ENCODE measurements around the gene MYO5A. TPM values are rescaled to one million over a fixed set of nuclear protein-coding genes. Genes with fewer than 3 reads are reported as not detected.
"Not testable (repeated sequence)": the region's sequence is repeated elsewhere in the genome, so short reads cannot be mapped to it uniquely, and the experiment has no call there.

Gene MYO5A
- total RNA-seq, 1 donor from 2014 or later = 11.4 TPM

DNA sequence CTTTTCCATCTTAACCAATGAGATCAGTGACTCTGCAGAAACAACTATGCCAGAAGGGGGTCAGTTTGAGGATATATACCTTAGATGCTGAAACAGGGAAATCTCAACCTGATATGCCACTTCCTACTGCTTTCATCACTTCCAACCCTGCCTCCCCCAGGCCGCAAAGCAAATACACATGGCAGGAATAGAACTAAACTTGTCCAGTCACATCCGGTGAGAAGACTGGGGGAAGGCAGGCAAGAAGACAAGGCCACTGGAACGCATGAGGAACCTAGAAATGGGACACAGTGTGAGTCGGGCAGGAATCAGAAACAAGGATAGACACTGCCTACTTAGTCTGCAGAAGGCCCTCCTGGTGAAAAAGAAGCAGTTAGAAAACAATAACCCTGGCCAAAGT lies 90.6 kb downstream of the MYO5A start:
- no peak for DNase-seq (ENCODE audit: low spot score)
- intact Hi-C loops (cut with DNase I) = no loop called here

DNA sequence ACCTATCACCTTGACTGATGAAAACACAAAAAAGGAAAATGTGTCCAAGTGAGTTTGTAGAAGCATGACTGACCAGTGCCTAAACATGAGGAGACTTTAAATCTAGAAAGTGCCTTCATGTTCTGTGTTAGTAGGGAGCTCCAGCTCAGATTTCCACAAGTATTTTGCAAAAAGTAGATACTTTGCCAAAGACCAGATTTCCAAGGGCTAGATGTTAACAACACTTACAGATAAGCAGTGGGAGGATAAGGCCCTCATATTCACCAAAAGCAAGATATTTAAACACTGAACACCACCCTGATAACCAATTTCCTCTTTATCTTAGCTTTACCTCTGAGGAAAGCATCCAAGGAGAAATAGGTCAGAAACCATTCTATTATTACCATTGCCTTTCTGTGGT lies 91.0 kb downstream of the MYO5A start:
- intact Hi-C loops (cut with DNase I) = no loop called here
- DNase-seq (ENCODE audit: low spot score) = no peak

DNA sequence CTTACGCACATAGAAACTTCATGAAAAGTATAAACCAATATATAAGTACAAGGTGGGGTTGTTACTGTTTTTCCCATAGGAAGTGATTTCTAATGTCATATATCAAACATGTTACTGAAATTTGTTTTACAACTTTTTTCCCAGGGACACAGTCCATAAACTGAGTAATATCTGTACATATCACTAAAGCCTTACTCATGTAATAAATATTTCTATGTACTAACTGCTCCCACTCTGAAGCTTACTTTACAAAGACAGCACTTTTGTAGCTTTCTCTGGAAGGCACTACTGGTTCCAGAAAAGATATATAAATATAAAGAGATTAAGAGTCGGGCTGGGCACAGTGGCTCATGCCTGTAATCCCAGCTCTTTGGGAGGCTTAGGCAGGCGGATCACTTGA lies 91.7 kb downstream of the MYO5A start:
- intact Hi-C loops (cut with DNase I) = no loop called here
- DNase-seq (ENCODE audit: low spot score) = no peak

DNA sequence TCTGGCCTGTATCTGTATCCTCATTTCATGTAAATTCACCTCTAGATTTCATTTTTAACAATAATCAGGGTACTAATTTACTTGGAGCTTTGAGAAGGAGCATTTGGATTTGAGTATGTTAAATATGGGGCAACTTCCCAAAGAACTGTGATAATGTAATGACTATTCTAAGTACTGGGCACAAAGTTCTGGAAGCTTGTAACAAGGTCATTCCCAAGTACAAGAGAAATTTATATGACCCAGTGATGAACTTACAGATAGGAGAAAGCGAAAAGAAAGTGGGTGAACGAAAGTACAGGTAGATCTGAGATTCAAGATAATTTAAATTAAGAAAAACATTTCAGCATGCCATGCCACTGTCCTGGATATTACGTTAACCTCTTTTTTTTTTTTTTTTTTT lies 93.8 kb downstream of the MYO5A start:
- intact Hi-C loops (cut with DNase I) = no loop called here
- no peak for DNase-seq (ENCODE audit: low spot score)

DNA sequence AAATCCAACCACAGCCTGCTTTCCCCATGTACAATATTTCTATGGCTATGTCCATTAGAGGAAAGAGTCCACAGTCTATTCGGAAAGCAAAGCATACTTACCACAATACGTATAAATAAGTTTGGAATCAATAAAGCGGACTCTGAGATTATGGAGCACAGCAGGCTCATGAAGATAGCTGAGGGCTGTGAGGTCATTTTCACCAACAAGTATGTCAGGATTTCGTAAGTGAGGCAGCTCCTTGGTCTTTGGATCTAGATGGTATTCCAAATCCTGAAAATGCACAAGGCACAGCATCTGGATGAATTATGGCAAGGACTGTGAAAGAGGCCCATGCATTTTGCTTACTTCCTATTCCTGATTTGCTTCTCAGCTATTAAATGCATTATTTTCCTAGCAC lies 100.4 kb downstream of the MYO5A start:
- intact Hi-C loops (cut with DNase I) = no loop called here
- no peak for DNase-seq (ENCODE audit: low spot score)

DNA sequence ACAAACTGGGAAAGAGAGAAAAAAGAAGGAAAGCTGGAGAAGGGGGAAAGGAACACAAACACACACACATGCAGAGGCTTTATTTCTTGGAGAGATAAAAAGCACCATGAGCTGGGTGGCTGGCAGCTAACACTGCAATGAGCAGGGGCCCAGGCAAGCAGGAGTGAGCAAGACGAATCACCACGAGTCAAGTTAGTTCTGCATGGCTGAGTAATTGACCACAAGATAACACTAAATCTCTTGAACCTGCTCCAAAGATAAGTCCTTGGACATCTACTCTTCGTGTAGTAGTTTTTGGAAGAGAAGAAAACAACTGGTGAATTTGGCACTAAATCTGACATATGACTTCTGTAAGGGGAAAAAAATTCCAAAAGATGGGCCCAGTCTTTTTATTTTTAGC lies 100.9 kb downstream of the MYO5A start:
- intact Hi-C loops (cut with DNase I) = no loop called here
- DNase-seq (ENCODE audit: low spot score) = no peak

DNA sequence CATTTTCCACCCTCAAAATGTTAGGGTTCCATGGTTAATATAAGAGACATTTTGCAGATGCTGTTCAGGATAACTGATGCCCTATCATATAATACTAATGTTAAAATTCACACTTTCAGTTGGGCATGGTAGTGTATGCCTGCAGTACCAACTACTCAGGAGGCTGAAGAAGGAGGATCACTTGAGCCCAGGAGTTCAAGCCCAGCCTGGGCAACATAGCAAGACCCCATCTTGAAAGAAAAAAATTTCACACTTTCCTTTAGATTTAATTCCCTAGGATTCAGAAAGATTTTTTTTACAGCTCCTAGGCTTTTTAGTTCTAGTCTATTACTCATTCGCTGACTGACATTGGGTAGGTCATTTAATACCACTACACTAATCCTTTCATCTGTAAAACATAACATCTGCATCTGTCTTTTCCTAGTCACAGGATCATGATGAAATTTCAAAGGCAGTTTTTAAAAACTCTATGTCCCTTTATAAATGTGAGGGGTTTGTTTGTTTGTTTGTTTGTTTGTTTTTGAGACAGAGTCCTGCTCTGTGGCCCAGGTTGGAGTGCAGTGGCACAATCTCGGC lies 103.7 kb downstream of the MYO5A start:
- intact Hi-C loops (cut with DNase I) = no loop called here
- no peak for DNase-seq (ENCODE audit: low spot score)

DNA sequence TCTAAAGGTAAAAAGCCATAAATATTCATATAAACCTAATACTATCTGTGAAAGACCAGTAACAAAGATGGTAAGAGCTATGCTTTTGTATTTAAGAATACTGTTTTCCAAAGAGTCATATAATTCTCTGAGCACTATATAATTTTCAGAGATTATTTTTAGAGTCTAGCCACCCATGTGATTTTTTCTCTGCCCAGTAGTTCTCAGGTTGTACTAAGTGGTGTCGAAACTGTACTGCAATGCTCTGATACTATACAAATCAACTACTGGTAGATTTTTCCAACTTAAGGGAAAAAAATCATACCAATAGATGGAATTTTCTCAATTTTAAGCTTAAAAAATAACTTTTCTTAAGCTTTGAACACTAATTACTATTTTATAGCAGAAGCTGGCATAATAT lies 104.8 kb downstream of the MYO5A start:
- intact Hi-C loops (cut with DNase I) = no loop called here
- DNase-seq (ENCODE audit: low spot score) = no peak

DNA sequence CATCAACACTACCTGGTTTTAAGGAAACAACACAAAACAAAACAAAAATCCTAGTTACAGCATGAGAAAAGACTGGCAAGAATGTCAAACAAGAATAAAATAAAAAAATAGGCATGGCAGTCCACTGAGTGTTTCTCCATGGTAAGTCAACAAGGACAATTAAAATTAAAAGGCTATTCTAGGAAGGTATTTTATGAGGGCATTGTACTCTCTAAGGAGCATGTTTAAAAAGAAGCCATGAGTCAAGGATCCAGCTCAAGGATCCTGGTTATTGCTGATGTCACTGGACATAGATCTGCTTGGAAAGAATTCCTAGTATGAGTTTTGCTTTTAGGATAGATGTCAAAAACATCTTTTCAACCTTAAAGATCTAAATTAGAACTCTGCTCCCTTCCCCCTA lies 106.7 kb downstream of the MYO5A start:
- no peak for DNase-seq (ENCODE audit: low spot score)
- intact Hi-C loops (cut with DNase I) = no loop called here

DNA sequence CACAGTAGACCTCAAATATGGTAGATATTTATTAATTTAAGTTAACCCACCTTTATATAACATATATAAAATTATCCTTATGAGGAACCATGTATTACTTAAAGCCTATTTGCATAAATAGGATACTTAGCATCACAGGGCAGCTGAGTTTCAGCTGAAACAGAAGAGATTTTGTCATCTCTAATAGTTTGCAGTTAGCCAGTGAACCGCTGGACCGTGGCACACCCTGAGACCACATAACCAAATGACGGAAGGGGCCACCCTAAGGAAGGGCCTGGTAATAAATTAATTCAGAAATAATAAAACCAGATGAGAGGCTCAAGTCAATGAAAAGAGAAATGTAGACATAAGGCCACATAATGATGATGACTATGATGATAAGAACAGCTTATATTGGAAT lies 107.7 kb downstream of the MYO5A start:
- intact Hi-C loops (cut with DNase I) = no loop called here
- no peak for DNase-seq (ENCODE audit: low spot score)

DNA sequence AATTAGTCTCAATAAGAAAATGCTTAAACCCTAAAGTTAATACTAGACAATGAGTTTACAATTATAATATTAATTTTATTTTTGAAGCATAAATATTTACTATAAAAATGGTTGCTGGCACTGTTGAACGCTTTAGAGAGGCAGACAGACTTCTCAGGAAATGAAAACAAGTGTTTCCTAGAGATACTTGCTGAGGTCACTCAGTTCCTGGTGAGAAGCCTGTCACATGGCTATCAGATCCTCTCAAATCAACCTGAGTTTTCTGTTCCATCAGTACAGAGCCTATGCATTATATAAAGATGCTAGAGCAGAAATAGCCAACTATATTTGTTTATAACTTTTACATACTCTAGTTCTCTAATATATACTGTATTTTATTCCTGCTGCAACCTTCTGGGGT lies 109.2 kb downstream of the MYO5A start:
- DNase-seq (ENCODE audit: low spot score) = no peak
- intact Hi-C loops (cut with DNase I) = no loop called here

DNA sequence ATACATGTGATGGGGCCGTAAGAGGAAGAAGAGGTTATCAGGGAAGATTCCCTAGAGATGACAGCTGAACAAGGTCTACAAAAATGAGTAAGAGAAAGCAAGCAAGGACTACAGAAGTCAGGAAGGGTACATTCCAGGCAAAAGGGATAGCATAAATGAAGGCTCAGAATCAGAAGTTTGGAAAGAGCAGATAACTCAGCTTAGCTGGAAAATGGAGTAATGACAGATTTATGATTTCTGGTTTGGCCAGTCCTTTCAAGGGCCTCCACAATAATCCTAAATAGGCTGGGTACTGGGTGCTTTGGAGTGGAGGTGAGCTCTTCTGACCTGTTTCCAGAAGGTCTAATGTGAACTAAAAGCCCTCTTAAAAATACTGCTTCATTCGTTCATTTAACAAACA lies 110.7 kb downstream of the MYO5A start:
- DNase-seq (ENCODE audit: low spot score) = no peak
- intact Hi-C loops (cut with DNase I) = no loop called here

DNA sequence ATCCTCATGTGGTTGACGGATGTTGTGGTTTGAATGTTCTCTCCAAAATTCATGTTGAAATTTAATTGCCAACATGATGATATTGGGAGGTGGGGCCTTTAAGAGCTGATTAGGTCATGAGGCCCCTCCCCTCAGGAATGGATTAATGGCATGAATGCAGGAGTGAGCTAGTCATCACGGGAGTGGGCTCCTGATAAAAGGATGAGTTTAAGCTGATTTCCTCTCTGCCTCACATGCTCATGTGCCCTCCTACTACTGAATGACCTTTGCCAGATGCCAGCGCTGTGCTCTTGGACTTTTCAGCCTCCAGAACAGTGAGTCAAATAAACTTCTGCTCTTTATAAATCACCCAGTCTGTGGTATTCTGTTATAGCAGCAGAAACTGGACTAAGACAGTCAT lies 111.2 kb downstream of the MYO5A start:
- no peak for DNase-seq (ENCODE audit: low spot score)
- intact Hi-C loops (cut with DNase I) = no loop called here

DNA sequence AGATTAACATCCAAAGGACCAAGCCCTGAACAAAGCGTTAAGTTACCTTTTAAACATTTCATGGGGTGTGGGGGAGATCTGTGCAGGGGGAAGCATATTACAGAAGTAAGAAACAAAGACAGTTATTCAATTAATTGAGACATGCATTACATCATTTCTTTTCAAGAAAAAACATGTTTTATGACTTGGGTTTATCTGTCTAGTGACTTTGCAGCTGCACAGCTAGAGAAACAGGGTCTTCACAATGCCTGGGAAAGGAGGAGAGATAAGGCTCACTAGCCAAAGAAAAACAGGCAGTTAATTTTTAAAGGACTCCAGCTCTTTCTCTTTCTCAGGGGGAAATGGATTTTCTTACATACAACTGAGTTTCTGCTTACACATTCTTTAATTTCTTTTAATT lies 112.1 kb downstream of the MYO5A start:
- intact Hi-C loops (cut with DNase I); DNase-seq (ENCODE audit: low spot score): not testable (repeated sequence)

DNA sequence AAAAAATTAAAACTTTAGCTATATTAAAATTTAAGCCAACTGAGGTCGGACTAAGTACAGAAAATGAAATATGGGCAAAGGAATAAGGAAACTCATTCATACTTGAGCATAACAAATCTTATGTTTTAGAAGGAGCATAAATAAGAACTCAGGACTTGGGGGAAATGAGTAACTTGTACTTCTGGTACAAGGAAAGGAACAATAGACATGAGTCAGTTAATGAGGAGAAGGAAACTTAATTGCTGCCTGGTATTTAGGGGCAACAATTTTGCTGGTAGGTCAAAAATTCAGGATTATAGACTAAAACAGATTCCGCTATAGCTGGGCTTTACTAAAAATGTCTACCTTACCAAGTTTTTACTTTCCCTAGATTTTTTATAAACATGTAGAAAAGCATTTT lies 113.1 kb downstream of the MYO5A start:
- intact Hi-C loops (cut with DNase I) = no loop called here

DNA sequence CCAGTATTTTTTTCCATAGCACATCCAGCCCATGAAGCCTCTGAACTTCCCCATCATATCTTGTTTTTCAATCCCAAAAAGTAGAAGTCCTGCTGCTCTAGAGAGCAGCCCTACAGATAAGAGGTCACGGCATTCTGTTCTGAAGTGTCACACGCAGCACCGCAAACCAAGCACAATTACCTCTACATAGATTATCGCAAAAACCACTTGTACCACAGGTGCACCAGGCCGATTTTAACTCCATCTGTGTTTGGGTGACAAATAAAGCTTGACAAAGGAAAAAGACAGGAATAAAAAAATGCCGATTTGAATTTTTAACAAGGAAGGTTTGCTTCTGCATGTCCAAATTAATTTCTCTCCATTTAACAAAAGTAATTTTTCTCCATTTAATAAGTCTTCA lies 113.7 kb downstream of the MYO5A start:
- intact Hi-C loops (cut with DNase I) = no loop called here
- no peak for DNase-seq (ENCODE audit: low spot score)

More for the DNA sequence above, 113.1 kb downstream of the MYO5A start:
- no peak for DNase-seq (ENCODE audit: low spot score)

DNA sequence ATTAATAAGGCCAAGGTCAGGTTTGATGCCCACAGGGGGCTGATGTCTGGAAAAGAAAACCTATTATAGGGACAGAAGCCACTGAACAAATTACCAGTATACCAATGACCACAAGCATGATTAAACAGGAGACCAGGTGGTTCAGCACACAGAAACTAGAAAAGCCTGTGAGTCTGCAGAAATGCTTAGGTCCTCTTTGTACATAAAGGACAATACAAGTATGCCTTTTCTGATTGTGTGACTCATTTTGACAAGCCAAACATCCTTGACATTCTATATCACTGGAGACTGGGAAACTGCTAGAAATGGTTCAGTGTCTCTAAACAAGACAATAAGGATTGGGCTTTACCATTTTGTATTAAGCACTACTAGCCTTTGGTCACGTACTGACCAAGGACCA lies 119.9 kb downstream of the MYO5A start:
- intact Hi-C loops (cut with DNase I) = no loop called here
- DNase-seq (ENCODE audit: low spot score) = no peak

DNA sequence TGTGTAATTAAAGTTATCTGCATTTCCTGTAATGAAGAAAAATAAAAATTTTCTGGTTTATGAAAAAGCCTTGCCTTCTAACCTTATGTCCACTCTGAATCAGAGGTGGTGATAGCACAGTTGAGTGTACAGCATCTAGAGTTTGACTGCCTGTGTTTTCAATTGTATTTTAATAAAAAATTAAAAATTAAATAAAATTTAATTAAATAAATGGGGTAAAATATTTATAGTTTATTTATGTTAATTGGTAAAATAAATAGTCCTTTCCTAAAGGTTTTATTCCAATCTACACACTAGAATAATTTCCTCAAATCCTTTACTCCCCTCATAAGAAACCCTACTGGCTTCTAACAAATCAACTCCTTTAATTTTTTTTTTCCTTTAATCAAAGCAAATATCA lies 121.3 kb downstream of the MYO5A start:
- intact Hi-C loops (cut with DNase I) = no loop called here
- DNase-seq (ENCODE audit: low spot score) = no peak

DNA sequence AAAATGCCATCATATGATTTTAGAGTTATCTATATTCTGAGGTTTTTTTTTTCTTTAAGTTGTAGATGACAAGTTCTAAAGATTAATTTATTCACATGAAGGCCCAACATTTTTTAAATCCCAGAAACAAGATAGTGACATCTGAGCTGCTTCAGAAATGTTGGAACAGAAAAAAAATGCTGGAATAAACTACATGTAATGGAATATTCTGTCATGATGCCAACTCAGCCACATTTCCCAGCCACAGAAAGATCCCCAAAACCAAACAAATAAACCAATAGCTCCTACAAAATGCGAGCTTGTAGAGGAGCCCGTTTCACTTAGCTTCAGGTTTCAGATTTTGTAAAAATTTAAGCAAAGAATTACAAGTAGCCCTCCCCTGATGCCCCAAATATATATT lies 122.1 kb downstream of the MYO5A start:
- intact Hi-C loops (cut with DNase I) = no loop called here

DNA sequence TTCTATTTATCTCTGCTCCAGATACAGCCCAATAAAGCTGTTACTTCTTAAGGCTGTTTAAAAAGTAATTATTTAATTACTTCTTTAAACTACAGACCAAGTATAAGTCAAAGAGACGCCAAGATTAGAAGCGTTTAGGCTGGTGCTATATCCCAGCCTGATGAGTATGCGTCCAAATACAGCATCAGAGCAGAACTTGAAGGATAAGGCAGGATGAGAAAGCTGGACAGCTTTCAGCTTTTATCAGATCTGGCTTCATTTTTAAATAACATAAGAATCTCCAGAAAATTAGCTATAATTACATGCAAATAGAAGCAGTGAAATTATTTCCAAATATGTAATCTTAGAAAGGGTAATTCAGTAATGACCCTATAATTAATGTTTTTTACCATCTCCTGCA lies 122.8 kb downstream of the MYO5A start:
- intact Hi-C loops (cut with DNase I) = no loop called here
- DNase-seq (ENCODE audit: low spot score) = no peak

More for the DNA sequence above, 122.1 kb downstream of the MYO5A start:
- no peak for DNase-seq (ENCODE audit: low spot score)

DNA sequence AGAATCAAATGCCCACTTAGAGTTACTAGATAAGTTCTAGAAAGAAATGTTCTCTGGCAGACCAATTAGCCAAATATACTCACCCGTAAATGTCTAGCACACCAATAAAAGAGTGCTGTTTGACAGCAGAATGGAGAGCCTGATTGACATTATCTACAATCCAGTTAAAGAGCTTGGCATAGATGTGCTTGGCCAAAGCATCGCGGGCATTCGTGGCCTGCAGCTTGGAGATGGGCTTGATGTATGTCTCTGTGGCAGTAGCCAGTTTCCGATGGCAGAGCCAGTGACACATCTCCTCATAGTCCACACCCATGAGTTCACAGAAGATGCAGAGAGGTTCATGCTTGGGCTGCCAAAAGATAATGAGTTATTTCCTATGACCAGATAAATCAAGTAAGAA lies 131.6 kb downstream of the MYO5A start:
- intact Hi-C loops (cut with DNase I) = loop anchor here (10.0 kb wide), 1 partner anchor 52 kb away; no protein-coding TSS in a partner anchor
- no peak for DNase-seq (ENCODE audit: low spot score)

DNA sequence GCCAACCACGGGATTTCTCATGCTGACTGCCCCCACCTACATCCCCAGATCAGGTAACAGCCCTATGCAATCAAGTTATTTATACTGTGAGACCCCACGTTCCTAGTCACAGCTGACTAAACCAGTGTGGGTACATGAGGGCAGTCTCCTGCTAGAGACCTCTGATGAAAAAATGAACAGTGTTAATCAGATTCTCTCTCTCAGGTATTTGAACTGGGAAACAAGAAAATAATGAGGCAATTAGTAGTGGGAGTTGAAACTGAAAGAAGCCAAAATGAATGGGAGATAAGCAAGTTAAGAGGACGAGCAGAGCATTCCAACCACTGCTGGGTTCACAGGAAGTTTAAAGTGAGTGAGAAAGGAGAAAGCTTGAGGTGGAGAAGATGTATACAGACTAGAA lies 134.6 kb downstream of the MYO5A start:
- intact Hi-C loops (cut with DNase I) = loop anchor here (10.0 kb wide), 1 partner anchor 49 kb away; no protein-coding TSS in a partner anchor
- DNase-seq (ENCODE audit: low spot score) = no peak
